K562 (cell line): ENCODE measurements around the gene MBNL1.

Experiments used
- CEBPB ChIP-seq: fragments of 450-650 bp; IDR thresholded peaks from 2 replicates; pipeline ENCODE4 v1.6.1; 2016; ENCODE audit warnings: missing genetic modification characterization, missing compliant biosample characterization
- CTCF ChIP-seq, 3 experiments: IDR thresholded peaks in 2 of 3; conservative IDR thresholded peaks in 1 of 3; 2 replicates each; pipeline ENCODE4 v1.5.1; 2011 to 2012; ENCODE audit warnings: low read length in 3 of 3, mild to moderate bottlenecking in 3 of 3, control low read depth in 2 of 3, improper control_type of control experiment in 1 of 3, inconsistent platforms in 1 of 3, low read depth in 1 of 3, mixed read lengths in 1 of 3, moderate library complexity in 1 of 3; ENCODE audit not compliant: insufficient read depth in 2 of 3
- DMBX1 ChIP-seq: fragments of 250-450 bp; sonication (Bioruptor Pico); IDR thresholded peaks from 2 replicates; pipeline ENCODE4 v1.8.0; 2022; ENCODE audit warnings: inconsistent platforms, mild to moderate bottlenecking, moderate library complexity, borderline replicate concordance
- E2F4 ChIP-seq: sonication (generic); formaldehyde crosslinking; IDR thresholded peaks from 2 replicates; pipeline ENCODE4 v1.8.0; 2022; ENCODE audit warnings: mild to moderate bottlenecking, low read depth, missing genetic modification reagents
- GABPB1 ChIP-seq: sonication (generic); formaldehyde crosslinking; IDR thresholded peaks from 2 replicates; pipeline ENCODE4 v1.8.0; 2022; ENCODE audit warnings: mild to moderate bottlenecking, missing genetic modification reagents
- MCM7 ChIP-seq, 2 experiments: fragments of 450-650 bp; IDR thresholded peaks; 2 replicates each; pipeline ENCODE4 v1.6.1; 2016 to 2018
- POLR2A ChIP-seq: fragments of 450-650 bp; conservative IDR thresholded peaks from 2 replicates; pipeline ENCODE4 v1.6.1; 2016
- POLR2AphosphoS5 ChIP-seq: IDR thresholded peaks from 2 replicates; pipeline ENCODE4 v1.6.1; 2011; ENCODE audit warnings: mild to moderate bottlenecking, low read depth, low read length, moderate library complexity; ENCODE audit not compliant: control insufficient read depth, insufficient read depth
- RFX5 ChIP-seq: IDR thresholded peaks from 2 replicates; pipeline ENCODE4 v1.6.1; 2011; ENCODE audit warnings: low read depth, mild to moderate bottlenecking, improper control_type of control experiment, low read length
- SREBF2 ChIP-seq: sonication (generic); formaldehyde crosslinking; IDR thresholded peaks from 2 replicates; pipeline ENCODE4 v1.4.0; 2020; ENCODE audit warnings: mild to moderate bottlenecking, missing genetic modification reagents
- XRCC5 ChIP-seq: fragments of 200-400 bp; formaldehyde crosslinking; IDR thresholded peaks from 2 replicates; pipeline ENCODE4 v1.6.1; 2017; ENCODE audit warnings: low read depth, mild to moderate bottlenecking, low read length
- ZNF184 ChIP-seq: sonication (generic); formaldehyde crosslinking; IDR thresholded peaks from 2 replicates; pipeline ENCODE4 v1.5.0; 2020; ENCODE audit warnings: missing genetic modification reagents

GRCh38 chr3:152469248-152470025 lies 200.7 kb downstream of the MBNL1 start:
- no peak for TF ChIP-seq SREBF2 (CRISPR knock-in tag)
- no peak for TF ChIP-seq ZNF184 (CRISPR knock-in tag)
- TF ChIP-seq GABPB1 (CRISPR knock-in tag): no peak
- no peak for TF ChIP-seq CEBPB (tag)
- no peak for TF ChIP-seq XRCC5
- TF ChIP-seq DMBX1 (CRISPR knock-in tag): no peak
- TF ChIP-seq MCM7 (IDR thresholded peaks at IDR 0.05): no peak
- TF ChIP-seq E2F4: no peak
- TF ChIP-seq CTCF (IDR thresholded peaks at IDR 0.05 in 2 of 3, conservative IDR thresholded peaks at IDR 0.05 in 1 of 3; ENCODE audit: insufficient read depth in 2 of 3, low read depth in 1 of 3, low read length in 3 of 3): no peak
- TF ChIP-seq RFX5: no peak
- 0 out of 2 replicates have a peak, but pooled peaks have one; percentile 8 for TF ChIP-seq POLR2A
- no peak for TF ChIP-seq POLR2AphosphoS5
